ENCODE results near the gene OSBPL8.

GRCh38 chr12:76360316-76360715, 199.3 kb downstream of the OSBPL8 start:
- TF ChIP-seq CTCF (IDR thresholded peaks at IDR 0.05) (no peak), EZH2 (IDR thresholded peaks at IDR 0.05; ENCODE audit: borderline replicate concordance, insufficient read depth, low read depth, low read length, poor library complexity, severe bottlenecking) (no peak)

All from B cell (primary cell).